GM23338 (cell line): ENCODE data around the gene AQP7. TPM values are rescaled to one million over a fixed set of nuclear protein-coding genes. Genes with fewer than 3 reads are reported as not detected.
A peak's percentile ranks its signal among the peaks of the same experiment; 100 is the strongest.

Experiments used
- ATAC-seq: fragments of 200-7000 bp; cut with Tn5 transposase; 3 replicates; pipeline ENCODE4 v1.9.1; 2020
- DNase-seq: peaks from one replicate; pipeline ENCODE4 v3.0.0-alpha.2; 2015; ENCODE audit warnings: low spot score
- H2AFZ ChIP-seq: fragments of 200-600 bp; sonication (generic); 2 replicates; pipeline ENCODE4 v1.8.0; 2016; ENCODE audit warnings: antibody characterized with exemption, mild to moderate bottlenecking, moderate library complexity
- H3F3A ChIP-seq: fragments of 200-600 bp; sonication (generic); replicated peaks from 2 replicates; pipeline ENCODE4 v1.8.0; 2017; ENCODE audit warnings: antibody characterized with exemption, mixed run types, low read depth
- H3K27ac ChIP-seq: fragments of 200-600 bp; sonication (generic); 2 replicates; pipeline ENCODE4 v1.6.1; 2016; ENCODE audit warnings: low read depth
- H3K27me3 ChIP-seq: fragments of 200-600 bp; sonication (generic); 2 replicates; pipeline ENCODE4 v1.8.0; 2016; ENCODE audit warnings: mild to moderate bottlenecking, mixed run types, moderate library complexity; ENCODE audit not compliant: insufficient read depth
- H3K36me3 ChIP-seq: fragments of 200-600 bp; sonication (generic); 2 replicates; pipeline ENCODE4 v1.8.0; 2016; ENCODE audit warnings: mild to moderate bottlenecking; ENCODE audit not compliant: insufficient read depth
- H3K4me1 ChIP-seq: fragments of 200-600 bp; sonication (generic); 2 replicates; pipeline ENCODE4 v1.8.0; 2016; ENCODE audit warnings: mild to moderate bottlenecking, moderate library complexity; ENCODE audit not compliant: insufficient read depth
- H3K4me2 ChIP-seq: fragments of 200-600 bp; sonication (generic); 2 replicates; pipeline ENCODE4 v1.7.1; 2017; ENCODE audit warnings: mixed run types
- H3K4me3 ChIP-seq: fragments of 200-600 bp; sonication (generic); 2 replicates; pipeline ENCODE4 v1.6.1; 2016; ENCODE audit warnings: mixed run types
- H3K79me2 ChIP-seq: fragments of 200-600 bp; sonication (generic); replicated peaks from 2 replicates; pipeline ENCODE4 v1.8.0; 2017; ENCODE audit warnings: mild to moderate bottlenecking; ENCODE audit not compliant: insufficient read depth
- H3K9me2 ChIP-seq: fragments of 200-600 bp; sonication (generic); 2 replicates; pipeline ENCODE4 v1.8.0; 2017; ENCODE audit not compliant: insufficient read depth
- H4K20me1 ChIP-seq: fragments of 200-600 bp; sonication (generic); replicated peaks from 2 replicates; pipeline ENCODE4 v1.8.0; 2017; ENCODE audit warnings: mild to moderate bottlenecking; ENCODE audit not compliant: insufficient read depth
- H3K27ac Mint-ChIP-seq: 2 replicates; pipeline ENCODE4 v1.8.0; 2020; ENCODE audit warnings: inconsistent platforms, mild to moderate bottlenecking, moderate library complexity, mixed read lengths
- H3K27me3 Mint-ChIP-seq: 3 replicates; pipeline ENCODE4 v1.8.0; 2022; ENCODE audit warnings: low read depth, mild to moderate bottlenecking, moderate library complexity, mixed read lengths, inconsistent platforms; ENCODE audit not compliant: insufficient read depth, poor library complexity
- H3K36me3 Mint-ChIP-seq: 3 replicates; pipeline ENCODE4 v1.8.0; 2021; ENCODE audit warnings: low read depth, mild to moderate bottlenecking, inconsistent platforms, moderate library complexity, mixed read lengths
- H3K4me1 Mint-ChIP-seq: 3 replicates; pipeline ENCODE4 v1.8.0; 2020; ENCODE audit warnings: mild to moderate bottlenecking, inconsistent platforms, mixed read lengths
- H3K4me3 Mint-ChIP-seq: 3 replicates; pipeline ENCODE4 v1.8.0; 2021; ENCODE audit warnings: moderate library complexity, mild to moderate bottlenecking, inconsistent platforms, mixed read lengths
- H3K9me3 Mint-ChIP-seq: 3 replicates; pipeline ENCODE4 v1.8.0; 2020; ENCODE audit warnings: moderate library complexity, mild to moderate bottlenecking, inconsistent platforms, mixed read lengths
- CREB1 ChIP-seq: fragments of 250-450 bp; sonication (Bioruptor Pico); IDR thresholded peaks from 2 replicates; pipeline ENCODE4 v1.5.0; 2020; ENCODE audit warnings: low read depth, mild to moderate bottlenecking, moderate library complexity
- EZH2 ChIP-seq: fragments of 200-600 bp; sonication (generic); IDR thresholded peaks from one replicate; pipeline ENCODE4 v1.8.0; 2017; ENCODE audit warnings: antibody characterized with exemption, mild to moderate bottlenecking, low read depth; ENCODE audit not compliant: unreplicated experiment
- NANOG ChIP-seq: IDR thresholded peaks from 2 replicates; pipeline ENCODE4 v1.6.1; 2016; ENCODE audit warnings: antibody characterized with exemption, borderline replicate concordance
- POLR2AphosphoS5 ChIP-seq: IDR thresholded peaks from 2 replicates; pipeline ENCODE4 v1.6.1; 2016; ENCODE audit warnings: antibody characterized with exemption, low read depth
- ZNF114 ChIP-seq: fragments of 250-450 bp; sonication (Bioruptor Pico); IDR thresholded peaks from 2 replicates; pipeline ENCODE4 v1.5.0; 2020; ENCODE audit warnings: mild to moderate bottlenecking, moderate library complexity
- ZNF331 ChIP-seq: fragments of 250-450 bp; sonication (Bioruptor Pico); IDR thresholded peaks from 2 replicates; pipeline ENCODE4 v1.5.0; 2020; ENCODE audit warnings: low read depth, mild to moderate bottlenecking, moderate library complexity
- polyA plus RNA-seq: library from polyadenylated mRNA; unstranded; fragments of >200 nt; fragmentation: Nextera tagmentation; extraction: Ambion mirVana; gene quantifications from 2 replicates; pipeline ENCODE4 v1.2.1, GENCODE V29; 2016
- total RNA-seq: library from RNA; depleted of rRNA; stranded (reverse); fragments of >200 nt; shearing (Covaris generic); gene quantifications from 2 replicates; pipeline ENCODE4 v1.2.3, GENCODE V29; 2014
- TF ChIP-seq, protein P1 (sequence below): fragments of 250-450 bp; sonication (Bioruptor Pico); IDR thresholded peaks from 2 replicates; pipeline ENCODE4 v1.5.0; 2020; ENCODE audit warnings: mild to moderate bottlenecking, moderate library complexity
- TF ChIP-seq, protein P2 (sequence below): IDR thresholded peaks from 2 replicates; pipeline ENCODE4 v1.6.1; 2016; ENCODE audit warnings: antibody characterized with exemption
- TF ChIP-seq, protein P3 (sequence below): IDR thresholded peaks from one replicate; pipeline ENCODE4 v1.6.1; 2018; ENCODE audit warnings: antibody characterized with exemption; ENCODE audit not compliant: unreplicated experiment

AQP7 gene
- total and polyA plus RNA-seq, 2 experiments from 2014 or later, result not detected

GRCh38 chr9:33449715-33450114 lies 47.3 kb upstream of the AQP7 start (continued):
- TF ChIP-seq, protein P1, sequence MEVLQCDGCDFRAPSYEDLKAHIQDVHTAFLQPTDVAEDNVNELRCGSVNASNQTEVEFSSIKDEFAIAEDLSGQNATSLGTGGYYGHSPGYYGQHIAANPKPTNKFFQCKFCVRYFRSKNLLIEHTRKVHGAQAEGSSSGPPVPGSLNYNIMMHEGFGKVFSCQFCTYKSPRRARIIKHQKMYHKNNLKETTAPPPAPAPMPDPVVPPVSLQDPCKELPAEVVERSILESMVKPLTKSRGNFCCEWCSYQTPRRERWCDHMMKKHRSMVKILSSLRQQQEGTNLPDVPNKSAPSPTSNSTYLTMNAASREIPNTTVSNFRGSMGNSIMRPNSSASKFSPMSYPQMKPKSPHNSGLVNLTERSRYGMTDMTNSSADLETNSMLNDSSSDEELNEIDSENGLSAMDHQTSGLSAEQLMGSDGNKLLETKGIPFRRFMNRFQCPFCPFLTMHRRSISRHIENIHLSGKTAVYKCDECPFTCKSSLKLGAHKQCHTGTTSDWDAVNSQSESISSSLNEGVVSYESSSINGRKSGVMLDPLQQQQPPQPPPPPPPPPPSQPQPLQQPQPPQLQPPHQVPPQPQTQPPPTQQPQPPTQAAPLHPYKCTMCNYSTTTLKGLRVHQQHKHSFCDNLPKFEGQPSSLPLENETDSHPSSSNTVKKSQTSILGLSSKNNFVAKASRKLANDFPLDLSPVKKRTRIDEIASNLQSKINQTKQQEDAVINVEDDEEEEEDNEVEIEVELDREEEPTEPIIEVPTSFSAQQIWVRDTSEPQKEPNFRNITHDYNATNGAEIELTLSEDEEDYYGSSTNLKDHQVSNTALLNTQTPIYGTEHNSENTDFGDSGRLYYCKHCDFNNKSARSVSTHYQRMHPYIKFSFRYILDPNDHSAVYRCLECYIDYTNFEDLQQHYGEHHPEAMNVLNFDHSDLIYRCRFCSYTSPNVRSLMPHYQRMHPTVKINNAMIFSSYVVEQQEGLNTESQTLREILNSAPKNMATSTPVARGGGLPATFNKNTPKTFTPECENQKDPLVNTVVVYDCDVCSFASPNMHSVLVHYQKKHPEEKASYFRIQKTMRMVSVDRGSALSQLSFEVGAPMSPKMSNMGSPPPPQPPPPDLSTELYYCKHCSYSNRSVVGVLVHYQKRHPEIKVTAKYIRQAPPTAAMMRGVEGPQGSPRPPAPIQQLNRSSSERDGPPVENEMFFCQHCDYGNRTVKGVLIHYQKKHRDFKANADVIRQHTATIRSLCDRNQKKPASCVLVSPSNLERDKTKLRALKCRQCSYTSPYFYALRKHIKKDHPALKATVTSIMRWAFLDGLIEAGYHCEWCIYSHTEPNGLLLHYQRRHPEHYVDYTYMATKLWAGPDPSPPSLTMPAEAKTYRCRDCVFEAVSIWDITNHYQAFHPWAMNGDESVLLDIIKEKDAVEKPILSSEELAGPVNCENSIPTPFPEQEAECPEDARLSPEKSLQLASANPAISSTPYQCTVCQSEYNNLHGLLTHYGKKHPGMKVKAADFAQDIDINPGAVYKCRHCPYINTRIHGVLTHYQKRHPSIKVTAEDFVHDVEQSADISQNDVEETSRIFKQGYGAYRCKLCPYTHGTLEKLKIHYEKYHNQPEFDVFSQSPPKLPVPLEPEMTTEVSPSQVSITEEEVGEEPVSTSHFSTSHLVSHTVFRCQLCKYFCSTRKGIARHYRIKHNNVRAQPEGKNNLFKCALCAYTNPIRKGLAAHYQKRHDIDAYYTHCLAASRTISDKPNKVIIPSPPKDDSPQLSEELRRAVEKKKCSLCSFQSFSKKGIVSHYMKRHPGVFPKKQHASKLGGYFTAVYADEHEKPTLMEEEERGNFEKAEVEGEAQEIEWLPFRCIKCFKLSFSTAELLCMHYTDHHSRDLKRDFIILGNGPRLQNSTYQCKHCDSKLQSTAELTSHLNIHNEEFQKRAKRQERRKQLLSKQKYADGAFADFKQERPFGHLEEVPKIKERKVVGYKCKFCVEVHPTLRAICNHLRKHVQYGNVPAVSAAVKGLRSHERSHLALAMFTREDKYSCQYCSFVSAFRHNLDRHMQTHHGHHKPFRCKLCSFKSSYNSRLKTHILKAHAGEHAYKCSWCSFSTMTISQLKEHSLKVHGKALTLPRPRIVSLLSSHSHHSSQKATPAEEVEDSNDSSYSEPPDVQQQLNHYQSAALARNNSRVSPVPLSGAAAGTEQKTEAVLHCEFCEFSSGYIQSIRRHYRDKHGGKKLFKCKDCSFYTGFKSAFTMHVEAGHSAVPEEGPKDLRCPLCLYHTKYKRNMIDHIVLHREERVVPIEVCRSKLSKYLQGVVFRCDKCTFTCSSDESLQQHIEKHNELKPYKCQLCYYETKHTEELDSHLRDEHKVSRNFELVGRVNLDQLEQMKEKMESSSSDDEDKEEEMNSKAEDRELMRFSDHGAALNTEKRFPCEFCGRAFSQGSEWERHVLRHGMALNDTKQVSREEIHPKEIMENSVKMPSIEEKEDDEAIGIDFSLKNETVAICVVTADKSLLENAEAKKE (CRISPR knock-in tag), result no peak
- TF ChIP-seq CREB1 (CRISPR knock-in tag) (no peak), ZNF331 (CRISPR knock-in tag) (no peak), NANOG (no peak), ZNF114 (CRISPR knock-in tag) (no peak), POLR2AphosphoS5 (no peak)
- TF ChIP-seq, protein P2, sequence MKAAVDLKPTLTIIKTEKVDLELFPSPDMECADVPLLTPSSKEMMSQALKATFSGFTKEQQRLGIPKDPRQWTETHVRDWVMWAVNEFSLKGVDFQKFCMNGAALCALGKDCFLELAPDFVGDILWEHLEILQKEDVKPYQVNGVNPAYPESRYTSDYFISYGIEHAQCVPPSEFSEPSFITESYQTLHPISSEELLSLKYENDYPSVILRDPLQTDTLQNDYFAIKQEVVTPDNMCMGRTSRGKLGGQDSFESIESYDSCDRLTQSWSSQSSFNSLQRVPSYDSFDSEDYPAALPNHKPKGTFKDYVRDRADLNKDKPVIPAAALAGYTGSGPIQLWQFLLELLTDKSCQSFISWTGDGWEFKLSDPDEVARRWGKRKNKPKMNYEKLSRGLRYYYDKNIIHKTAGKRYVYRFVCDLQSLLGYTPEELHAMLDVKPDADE, result no peak

GRCh38 chr9:33447799-33448553 lies 45.6 kb upstream of the AQP7 start:
- Mint-ChIP-seq H3K36me3 (no peaks in the 10 kb centered on the region), H3K27ac (no peak overlapping the region), H3K4me3 (peak overlapping the region; percentile 80), H3K4me1 (peaks cover 42% of the 10 kb centered on the region), H3K9me3 (no peaks in the 10 kb centered on the region), H3K27me3 (peaks cover 39% of the 10 kb centered on the region)
- TF ChIP-seq, protein P3, sequence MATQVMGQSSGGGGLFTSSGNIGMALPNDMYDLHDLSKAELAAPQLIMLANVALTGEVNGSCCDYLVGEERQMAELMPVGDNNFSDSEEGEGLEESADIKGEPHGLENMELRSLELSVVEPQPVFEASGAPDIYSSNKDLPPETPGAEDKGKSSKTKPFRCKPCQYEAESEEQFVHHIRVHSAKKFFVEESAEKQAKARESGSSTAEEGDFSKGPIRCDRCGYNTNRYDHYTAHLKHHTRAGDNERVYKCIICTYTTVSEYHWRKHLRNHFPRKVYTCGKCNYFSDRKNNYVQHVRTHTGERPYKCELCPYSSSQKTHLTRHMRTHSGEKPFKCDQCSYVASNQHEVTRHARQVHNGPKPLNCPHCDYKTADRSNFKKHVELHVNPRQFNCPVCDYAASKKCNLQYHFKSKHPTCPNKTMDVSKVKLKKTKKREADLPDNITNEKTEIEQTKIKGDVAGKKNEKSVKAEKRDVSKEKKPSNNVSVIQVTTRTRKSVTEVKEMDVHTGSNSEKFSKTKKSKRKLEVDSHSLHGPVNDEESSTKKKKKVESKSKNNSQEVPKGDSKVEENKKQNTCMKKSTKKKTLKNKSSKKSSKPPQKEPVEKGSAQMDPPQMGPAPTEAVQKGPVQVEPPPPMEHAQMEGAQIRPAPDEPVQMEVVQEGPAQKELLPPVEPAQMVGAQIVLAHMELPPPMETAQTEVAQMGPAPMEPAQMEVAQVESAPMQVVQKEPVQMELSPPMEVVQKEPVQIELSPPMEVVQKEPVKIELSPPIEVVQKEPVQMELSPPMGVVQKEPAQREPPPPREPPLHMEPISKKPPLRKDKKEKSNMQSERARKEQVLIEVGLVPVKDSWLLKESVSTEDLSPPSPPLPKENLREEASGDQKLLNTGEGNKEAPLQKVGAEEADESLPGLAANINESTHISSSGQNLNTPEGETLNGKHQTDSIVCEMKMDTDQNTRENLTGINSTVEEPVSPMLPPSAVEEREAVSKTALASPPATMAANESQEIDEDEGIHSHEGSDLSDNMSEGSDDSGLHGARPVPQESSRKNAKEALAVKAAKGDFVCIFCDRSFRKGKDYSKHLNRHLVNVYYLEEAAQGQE, result no peak
- no peak for TF ChIP-seq EZH2
- Histone ChIP-seq H3K79me2 (no peaks in the 10 kb centered on the region), H4K20me1 (no peaks in the 10 kb centered on the region), H3K4me3 (peak overlapping the region; percentile 79), H3K4me2 (peak overlapping the region; percentile 95), H3K36me3 (no peaks in the 10 kb centered on the region), H3K9me2 (no peaks in the 10 kb centered on the region), H3F3A (0 out of 2 replicates have a peak, but pooled peaks cover 8% of the 10 kb centered on the region), H3K4me1 (peaks cover 24% of the 10 kb centered on the region), H2AFZ (peak overlapping the region; percentile 96), H3K27me3 (peaks cover 26% of the 10 kb centered on the region), H3K27ac (no peak overlapping the region)
- DNase-seq (no peak), ATAC-seq (no peak)
